ENCODE data around the gene LPCAT1. TPM values are rescaled to one million over a fixed set of nuclear protein-coding genes. Genes with fewer than 3 reads are reported as not detected.

LPCAT1 gene
- total and polyA plus RNA-seq, 2 of the 13 experiments (the other 11 are each of a cell fraction or from before 2014, with no cell fraction given), result 29.8 to 90.6 TPM

DNA sequence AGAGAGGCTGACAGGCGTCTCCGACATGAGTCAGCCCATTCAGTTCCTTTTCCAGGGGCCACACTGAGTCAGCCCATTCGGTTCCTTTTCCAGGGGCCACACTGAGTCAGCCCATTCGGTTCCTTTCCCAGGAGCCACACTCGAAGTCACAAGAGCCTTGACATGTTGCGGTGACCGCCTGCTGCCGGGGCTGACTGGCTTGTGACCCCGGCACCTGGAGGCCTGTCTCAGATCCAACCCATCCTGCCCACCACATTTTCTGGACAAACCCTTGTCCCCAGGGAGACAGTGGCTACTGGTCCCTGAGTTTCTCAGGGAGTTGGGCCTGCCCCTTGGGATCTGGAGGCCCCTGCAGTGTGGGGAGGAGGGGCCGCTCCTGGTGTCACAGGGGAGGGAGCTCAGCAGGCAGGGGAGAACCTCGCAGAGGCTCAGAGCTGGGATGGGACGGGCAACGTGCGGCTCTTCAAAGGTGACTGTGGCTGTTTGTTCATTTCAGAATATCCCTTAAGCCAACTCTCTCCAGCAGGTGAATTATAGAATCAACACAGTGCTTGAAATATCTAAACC is 40.5 kb upstream of the LPCAT1 start (continued):
- TF ChIP-seq, protein P1, sequence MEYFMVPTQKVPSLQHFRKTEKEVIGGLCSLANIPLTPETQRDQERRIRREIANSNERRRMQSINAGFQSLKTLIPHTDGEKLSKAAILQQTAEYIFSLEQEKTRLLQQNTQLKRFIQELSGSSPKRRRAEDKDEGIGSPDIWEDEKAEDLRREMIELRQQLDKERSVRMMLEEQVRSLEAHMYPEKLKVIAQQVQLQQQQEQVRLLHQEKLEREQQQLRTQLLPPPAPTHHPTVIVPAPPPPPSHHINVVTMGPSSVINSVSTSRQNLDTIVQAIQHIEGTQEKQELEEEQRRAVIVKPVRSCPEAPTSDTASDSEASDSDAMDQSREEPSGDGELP (IDR thresholded peaks at IDR 0.05; ENCODE audit: borderline replicate concordance, low read depth), result no peak
- TF ChIP-seq NFYC (CRISPR knock-in tag; IDR thresholded peaks at IDR 0.05) (0 out of 2 replicates have a peak, but pooled peaks have one; percentile 15), ZNF513 (CRISPR knock-in tag; conservative IDR thresholded peaks at IDR 0.05) (no peak), ZMYM2 (CRISPR knock-in tag; IDR thresholded peaks at IDR 0.05) (no peak), ZFP37 (CRISPR knock-in tag; IDR thresholded peaks at IDR 0.05; ENCODE audit: borderline replicate concordance) (no peak), HOXA7 (CRISPR knock-in tag; IDR thresholded peaks at IDR 0.05) (no peak), ZSCAN30 (CRISPR knock-in tag; IDR thresholded peaks at IDR 0.05) (no peak), NFE2L2 (IDR thresholded peaks at IDR 0.05; ENCODE audit: low read length) (no peak), SRY (CRISPR knock-in tag; IDR thresholded peaks at IDR 0.05) (peak; percentile 73), MED1 (CRISPR knock-in tag; IDR thresholded peaks at IDR 0.05) (peak; percentile 68), DR1 (CRISPR knock-in tag; IDR thresholded peaks at IDR 0.05) (no peak), FOXA1 (IDR thresholded peaks at IDR 0.05) (no peak), FOXA1 (CRISPR knock-in tag; IDR thresholded peaks at IDR 0.05) (peak; percentile 36; the same call in 1 of the 2 replicates), FOSL2 (CRISPR knock-in tag; IDR thresholded peaks at IDR 0.05) (peak; percentile 70), HDAC2 (CRISPR knock-in tag; IDR thresholded peaks at IDR 0.05) (peak; percentile 54; the same call in 1 of the 2 replicates), GABPB1 (CRISPR knock-in tag; IDR thresholded peaks at IDR 0.05) (0 out of 2 replicates have a peak, but pooled peaks have one; percentile 26), SRSF4 (IDR thresholded peaks at IDR 0.05; ENCODE audit: low read depth, low read length, poor library complexity, severe bottlenecking) (no peak), MZF1 (CRISPR knock-in tag; IDR thresholded peaks at IDR 0.05; ENCODE audit: borderline replicate concordance) (no peak), NFIB (CRISPR knock-in tag; IDR thresholded peaks at IDR 0.05; ENCODE audit: borderline replicate concordance) (0 out of 2 replicates have a peak, but pooled peaks have one; percentile 21), KMT2A (CRISPR knock-in tag; IDR thresholded peaks at IDR 0.05) (peak; percentile 20; the same call in 1 of the 2 replicates), SMAD3 (CRISPR knock-in tag; IDR thresholded peaks at IDR 0.05) (no peak), ZNF792 (CRISPR knock-in tag; IDR thresholded peaks at IDR 0.05) (0 out of 2 replicates have a peak, but pooled peaks have one; percentile 46), ARNT2 (CRISPR knock-in tag; IDR thresholded peaks at IDR 0.05; ENCODE audit: low read depth) (no peak)
- TF ChIP-seq, protein P2, sequence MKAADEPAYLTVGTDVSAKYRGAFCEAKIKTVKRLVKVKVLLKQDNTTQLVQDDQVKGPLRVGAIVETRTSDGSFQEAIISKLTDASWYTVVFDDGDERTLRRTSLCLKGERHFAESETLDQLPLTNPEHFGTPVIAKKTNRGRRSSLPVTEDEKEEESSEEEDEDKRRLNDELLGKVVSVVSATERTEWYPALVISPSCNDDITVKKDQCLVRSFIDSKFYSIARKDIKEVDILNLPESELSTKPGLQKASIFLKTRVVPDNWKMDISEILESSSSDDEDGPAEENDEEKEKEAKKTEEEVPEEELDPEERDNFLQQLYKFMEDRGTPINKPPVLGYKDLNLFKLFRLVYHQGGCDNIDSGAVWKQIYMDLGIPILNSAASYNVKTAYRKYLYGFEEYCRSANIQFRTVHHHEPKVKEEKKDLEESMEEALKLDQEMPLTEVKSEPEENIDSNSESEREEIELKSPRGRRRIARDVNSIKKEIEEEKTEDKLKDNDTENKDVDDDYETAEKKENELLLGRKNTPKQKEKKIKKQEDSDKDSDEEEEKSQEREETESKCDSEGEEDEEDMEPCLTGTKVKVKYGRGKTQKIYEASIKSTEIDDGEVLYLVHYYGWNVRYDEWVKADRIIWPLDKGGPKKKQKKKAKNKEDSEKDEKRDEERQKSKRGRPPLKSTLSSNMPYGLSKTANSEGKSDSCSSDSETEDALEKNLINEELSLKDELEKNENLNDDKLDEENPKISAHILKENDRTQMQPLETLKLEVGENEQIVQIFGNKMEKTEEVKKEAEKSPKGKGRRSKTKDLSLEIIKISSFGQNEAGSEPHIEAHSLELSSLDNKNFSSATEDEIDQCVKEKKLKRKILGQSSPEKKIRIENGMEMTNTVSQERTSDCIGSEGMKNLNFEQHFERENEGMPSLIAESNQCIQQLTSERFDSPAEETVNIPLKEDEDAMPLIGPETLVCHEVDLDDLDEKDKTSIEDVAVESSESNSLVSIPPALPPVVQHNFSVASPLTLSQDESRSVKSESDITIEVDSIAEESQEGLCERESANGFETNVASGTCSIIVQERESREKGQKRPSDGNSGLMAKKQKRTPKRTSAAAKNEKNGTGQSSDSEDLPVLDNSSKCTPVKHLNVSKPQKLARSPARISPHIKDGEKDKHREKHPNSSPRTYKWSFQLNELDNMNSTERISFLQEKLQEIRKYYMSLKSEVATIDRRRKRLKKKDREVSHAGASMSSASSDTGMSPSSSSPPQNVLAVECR (CRISPR knock-in tag; IDR thresholded peaks at IDR 0.05; ENCODE audit: borderline replicate concordance), result no peak
- TF ChIP-seq, protein P3, sequence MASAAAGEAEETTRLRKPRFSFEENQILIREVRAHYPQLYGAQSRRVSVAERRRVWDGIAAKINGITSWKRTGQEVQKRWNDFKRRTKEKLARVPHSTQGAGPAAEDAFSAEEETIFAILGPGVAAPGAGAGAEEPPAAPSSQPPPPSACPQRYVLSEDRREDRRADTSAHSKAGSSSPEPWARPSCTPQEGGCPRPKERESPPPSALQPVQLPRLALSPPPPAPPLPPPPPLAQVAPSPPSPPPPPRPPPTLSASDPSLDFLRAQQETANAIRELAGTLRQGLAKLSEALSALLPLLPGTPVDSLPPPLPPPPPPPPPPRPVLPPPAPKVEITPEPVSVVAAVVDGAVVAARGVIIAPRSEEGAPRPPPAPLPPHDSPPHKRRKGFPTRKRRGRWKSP (CRISPR knock-in tag; IDR thresholded peaks at IDR 0.05), result no peak

Measured in HepG2 (cell line).